ENCODE results near the gene ADAR. TPM values are rescaled to one million over a fixed set of nuclear protein-coding genes. Genes with fewer than 3 reads are reported as not detected.

The ADAR gene
- polyA plus RNA-seq, 1 donor (not counting 4 experiments of a cell fraction or from before 2014, with no cell fraction given): 148 TPM

GRCh38 chr1:154571964-154572288 is 36.1 kb downstream of the ADAR start:
- Histone ChIP-seq H2AFZ (ENCODE audit: control insufficient read depth, low read length) (no peak overlapping the region), H3K36me3 (ENCODE audit: control insufficient read depth in 2 of 2, extremely low read depth in 1 of 2, insufficient read depth in 2 of 2, low read length in 2 of 2) (peaks cover 0 to 1% of the 10 kb centered on the region in 2 experiments), H3K4me3 (ENCODE audit: control insufficient read depth in 2 of 3, extremely low read depth in 1 of 3, insufficient read depth in 2 of 3, low read depth in 1 of 3, low read length in 3 of 3) (no peak overlapping the region), H3K4me2 (ENCODE audit: control insufficient read depth, extremely low read depth, insufficient read depth, low read depth, low read length) (no peak overlapping the region), H4K20me1 (ENCODE audit: control insufficient read depth, extremely low read depth, insufficient read depth, low read length) (no peaks in the 10 kb centered on the region), H3K9me1 (ENCODE audit: control insufficient read depth, extremely low read depth, insufficient read depth, low read length) (no peaks in the 10 kb centered on the region), H3K9me3 (ENCODE audit: control insufficient read depth, low read depth, low read length) (no peaks in the 10 kb centered on the region), H3K27ac (ENCODE audit: control insufficient read depth, insufficient read depth, low read length) (no peak overlapping the region), H3K27me3 (ENCODE audit: control insufficient read depth, extremely low read depth, insufficient read depth, low read length) (peaks cover 15% of the 10 kb centered on the region), H3K4me1 (ENCODE audit: control insufficient read depth, extremely low read depth, insufficient read depth, low read length) (peaks cover 3% of the 10 kb centered on the region), H3K9ac (ENCODE audit: control insufficient read depth, extremely low read depth, insufficient read depth, low read length) (no peak overlapping the region), H3K79me2 (ENCODE audit: control insufficient read depth, insufficient read depth, low read length) (no peaks in the 10 kb centered on the region)
- DNase-seq (ENCODE audit: low read depth, low spot score) (no peak), FAIRE-seq (no peak)
- dilution Hi-C loops (cut with MboI; ENCODE audit: extremely low pct_ligation_motif_present, low sequenced_read_pairs): no loop called here
- TF ChIP-seq EZH2 (IDR thresholded peaks at IDR 0.05; ENCODE audit: low read length): no peak

- no peaks in the 10 kb centered on the region for H3K79me2 ChIP-seq (ENCODE audit: control insufficient read depth, insufficient read depth, low read length)
- no peak overlapping the region for H2AFZ ChIP-seq (ENCODE audit: control insufficient read depth, low read length)
- no peak for FAIRE-seq
- peaks cover 3% of the 10 kb centered on the region for H3K4me1 ChIP-seq (ENCODE audit: control insufficient read depth, extremely low read depth, insufficient read depth, low read length)
- dilution Hi-C loops (cut with MboI; ENCODE audit: extremely low pct_ligation_motif_present, low sequenced_read_pairs): no loop called here
- H3K9ac ChIP-seq (ENCODE audit: control insufficient read depth, extremely low read depth, insufficient read depth, low read length): no peak overlapping the region
- no peak for TF ChIP-seq EZH2 (IDR thresholded peaks at IDR 0.05; ENCODE audit: low read length)
- no peak for TF ChIP-seq CTCF (optimal IDR thresholded peaks at IDR 0.05 in 1 of 3, IDR thresholded peaks at IDR 0.05 in 1 of 3, conservative IDR thresholded peaks at IDR 0.05 in 1 of 3; ENCODE audit: extremely low read depth in 1 of 3, insufficient read depth in 2 of 3, low read length in 3 of 3)
- H3K4me3 ChIP-seq (ENCODE audit: control insufficient read depth in 2 of 3, extremely low read depth in 1 of 3, insufficient read depth in 2 of 3, low read depth in 1 of 3, low read length in 3 of 3): no peak overlapping the region
- H3K9me1 ChIP-seq (ENCODE audit: control insufficient read depth, extremely low read depth, insufficient read depth, low read length): no peaks in the 10 kb centered on the region
- H3K36me3 ChIP-seq (ENCODE audit: control insufficient read depth in 2 of 2, extremely low read depth in 1 of 2, insufficient read depth in 2 of 2, low read length in 2 of 2): no peaks in the 10 kb centered on the region
- H3K9me3 ChIP-seq (ENCODE audit: control insufficient read depth, low read depth, low read length): no peaks in the 10 kb centered on the region
- no peak for DNase-seq (ENCODE audit: low read depth, low spot score)
- H3K4me2 ChIP-seq (ENCODE audit: control insufficient read depth, extremely low read depth, insufficient read depth, low read depth, low read length): no peak overlapping the region
- no peaks in the 10 kb centered on the region for H4K20me1 ChIP-seq (ENCODE audit: control insufficient read depth, extremely low read depth, insufficient read depth, low read length)
- H3K27me3 ChIP-seq (ENCODE audit: control insufficient read depth, extremely low read depth, insufficient read depth, low read length): peaks cover 18% of the 10 kb centered on the region
- H3K27ac ChIP-seq (ENCODE audit: control insufficient read depth, insufficient read depth, low read length): no peak overlapping the region
Measured at GRCh38 chr1:154571244-154571963, 36.6 kb downstream of the ADAR start.
